CD4-positive, alpha-beta T cell treated with Interleukin-2 at 100 ng/mL for 4 hours (primary cell): ENCODE data around the gene MFSD11.
"Not testable (repeated sequence)": the region's sequence is repeated elsewhere in the genome, so short reads cannot be mapped to it uniquely, and the experiment has no call there.

Experiments used
- DNase-seq: peaks from one replicate; pipeline ENCODE4 v3.0.0-alpha.2; 2020; ENCODE audit warnings: low spot score

The MFSD11 gene

DNA sequence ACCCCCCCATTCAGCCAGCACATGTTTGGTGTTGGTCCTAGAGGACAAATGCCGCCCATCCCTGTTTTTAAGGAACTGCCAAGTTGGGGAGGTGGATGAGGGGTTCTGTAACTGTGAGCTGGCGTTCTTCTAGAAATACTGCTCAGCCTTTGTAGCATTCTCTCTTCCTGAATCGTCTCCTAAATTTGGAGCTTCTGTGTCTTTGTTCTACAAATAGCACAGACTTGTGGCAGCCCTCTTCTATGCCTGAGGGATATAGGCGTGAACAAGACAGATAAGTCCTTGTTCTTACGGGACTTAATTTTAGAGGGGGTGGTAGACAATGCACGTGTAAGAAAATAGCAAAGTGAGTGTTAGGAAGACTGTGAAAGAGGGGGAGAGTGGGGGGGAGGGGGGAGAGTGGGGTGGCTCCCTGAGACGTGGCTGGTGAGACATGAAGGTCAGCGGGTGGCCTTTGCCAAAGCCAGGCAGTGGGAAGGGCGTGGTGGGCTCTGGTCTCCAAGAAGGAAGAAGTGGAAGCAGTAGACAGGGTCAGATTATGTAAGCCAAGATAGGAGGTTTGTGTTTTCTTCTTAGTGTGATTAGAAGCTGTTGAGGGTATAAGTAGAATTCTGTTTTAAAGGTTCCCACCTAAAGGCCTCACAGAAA lies 9.9 kb downstream of the MFSD11 start:
- DNase-seq = no peak

DNA sequence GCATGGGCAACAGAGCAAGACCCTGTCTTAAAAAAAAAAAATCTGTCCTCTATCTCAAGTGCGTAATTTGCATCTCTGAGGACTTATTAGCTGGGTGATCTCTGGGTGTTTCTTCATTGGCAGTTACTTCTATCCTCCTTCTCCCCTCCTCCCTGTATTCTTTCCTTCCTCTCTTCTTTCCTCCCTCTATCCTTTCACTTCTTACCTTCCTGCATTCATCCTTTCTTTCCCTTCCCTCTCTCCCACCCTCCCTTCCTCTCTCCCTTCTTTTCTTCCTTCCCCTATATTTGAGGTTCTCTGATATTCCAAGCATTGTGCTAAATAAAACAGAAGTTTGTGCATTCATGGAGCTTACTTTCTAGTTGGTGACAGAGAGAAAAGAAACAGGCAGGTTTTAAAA lies 10.7 kb downstream of the MFSD11 start:
- DNase-seq = no peak

DNA sequence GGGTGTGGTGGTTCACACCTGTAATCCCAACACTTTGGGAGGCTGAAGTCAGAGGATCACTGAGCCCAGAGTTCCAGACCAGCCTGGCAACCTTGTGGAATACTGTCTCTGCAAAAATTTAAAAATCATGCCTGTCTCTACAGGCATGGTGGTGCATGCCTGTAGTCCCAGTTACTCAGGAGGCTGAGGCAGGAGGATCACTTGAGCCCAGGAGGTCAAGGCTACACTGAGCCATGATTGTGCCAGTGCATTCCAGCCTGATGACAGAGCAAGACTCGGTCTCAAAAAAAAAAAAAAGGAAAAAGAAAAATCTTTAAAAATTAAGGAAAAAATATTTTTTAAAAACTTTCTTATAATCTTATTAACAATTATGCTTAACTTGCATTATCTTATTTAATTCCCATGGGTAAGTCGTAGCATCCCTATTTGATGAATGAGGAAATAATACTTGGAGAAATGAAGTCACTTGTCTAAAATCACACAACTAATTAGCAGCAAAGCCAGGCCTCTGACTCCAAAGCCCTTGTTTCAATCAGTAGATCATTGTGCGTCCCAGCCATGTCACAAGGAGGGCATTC lies 13.6 kb downstream of the MFSD11 start:
- no peak for DNase-seq

DNA sequence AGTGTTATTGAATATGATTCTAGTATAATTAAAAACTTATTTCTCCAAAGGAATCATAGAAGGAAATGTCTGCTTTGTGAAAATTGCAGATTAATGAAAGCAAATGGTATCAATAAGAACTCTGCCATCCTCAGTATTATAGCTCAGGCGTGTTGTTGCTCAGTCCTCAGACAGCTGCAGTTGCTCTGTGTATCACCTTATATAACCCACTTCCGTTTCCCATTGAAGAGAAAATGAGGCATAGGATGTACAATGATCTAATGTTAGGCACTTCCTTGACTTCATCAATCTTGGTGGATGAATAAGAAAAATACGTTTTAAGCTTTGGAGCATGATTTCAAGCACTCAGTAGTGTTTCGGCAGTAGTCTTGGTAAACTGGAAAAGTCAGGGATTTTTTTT lies 14.1 kb downstream of the MFSD11 start:
- peak; percentile 65 for DNase-seq

DNA sequence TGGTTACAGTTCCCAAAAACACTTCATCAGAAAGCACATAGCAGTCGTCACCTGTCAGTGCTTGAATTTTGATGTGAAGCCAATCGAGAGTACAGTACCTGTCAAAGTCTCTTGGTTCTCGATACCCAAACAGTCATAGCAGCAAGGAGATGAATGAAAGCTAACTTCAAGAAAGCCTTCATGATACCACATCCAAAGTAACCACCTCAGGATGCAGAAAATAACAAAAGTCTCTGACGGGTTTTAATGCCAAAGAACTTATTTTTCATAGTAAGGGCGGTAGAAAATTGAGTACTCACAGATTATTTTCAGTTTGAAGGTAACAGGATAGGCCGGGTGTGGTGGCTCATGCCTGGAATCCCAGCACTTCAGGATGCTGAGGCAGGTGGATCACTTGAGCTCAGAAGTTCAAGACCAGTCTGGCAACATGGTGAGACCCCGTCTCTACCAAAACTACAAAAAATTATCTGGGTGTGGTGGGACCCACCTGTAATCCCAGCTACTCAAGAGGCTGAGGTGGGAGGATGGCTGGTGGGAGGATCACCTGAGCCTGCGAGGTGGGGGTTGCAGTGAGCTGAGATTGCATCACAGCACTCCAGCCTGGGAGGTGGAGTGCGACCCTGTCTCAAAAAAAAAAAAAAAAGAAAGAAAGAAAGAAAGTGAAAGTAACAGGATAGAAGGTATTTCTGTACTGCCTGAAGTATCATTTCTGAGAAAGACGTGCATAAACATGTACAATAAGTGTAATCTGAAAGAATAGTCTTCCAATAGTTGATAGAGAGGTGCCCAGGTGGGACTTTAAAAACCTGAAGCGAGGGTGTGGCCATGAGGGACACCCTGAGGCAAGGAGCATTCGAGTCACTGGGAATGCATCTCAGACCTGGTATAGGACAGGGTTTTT lies 15.4 kb downstream of the MFSD11 start:
- peak; percentile 59 for DNase-seq

DNA sequence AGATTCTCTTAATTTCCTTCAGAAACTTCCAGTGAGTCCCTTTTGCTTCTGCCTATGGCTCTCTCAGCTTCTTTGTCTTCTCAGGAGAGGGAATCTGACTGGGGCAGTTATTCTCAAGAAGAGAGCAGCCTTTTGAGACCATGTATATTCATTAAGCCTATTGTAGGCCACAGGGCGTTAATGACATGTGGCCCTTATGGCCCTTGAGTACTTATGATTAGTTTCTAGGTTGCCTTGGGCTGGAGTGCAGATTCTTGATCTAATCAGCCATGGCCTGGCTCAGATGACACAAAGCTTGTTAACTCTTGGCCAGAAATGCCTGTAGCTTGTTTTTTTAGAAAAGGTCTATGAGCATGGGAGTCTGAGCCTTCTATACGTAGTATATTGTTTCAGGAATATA lies 17.4 kb downstream of the MFSD11 start:
- DNase-seq = no peak

DNA sequence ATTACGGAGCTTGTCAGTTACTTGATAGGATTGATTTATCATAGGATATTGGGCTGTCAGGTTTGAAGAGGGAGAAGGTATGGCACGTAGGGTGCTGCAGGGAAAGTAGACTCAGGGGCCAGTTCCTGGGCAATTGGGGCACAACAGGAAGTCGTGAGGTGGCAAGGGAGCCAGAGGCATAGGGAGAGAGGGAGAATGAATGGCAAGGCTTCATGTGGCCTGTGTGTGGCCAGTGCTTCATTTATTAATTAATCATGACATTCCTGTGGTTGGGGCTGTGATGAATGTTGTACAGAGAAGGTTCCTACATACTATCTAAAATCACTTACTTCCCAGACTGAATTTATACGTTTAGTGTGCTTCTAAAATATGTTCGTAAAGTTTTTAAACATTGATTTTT lies 19.3 kb downstream of the MFSD11 start:
- no peak for DNase-seq

DNA sequence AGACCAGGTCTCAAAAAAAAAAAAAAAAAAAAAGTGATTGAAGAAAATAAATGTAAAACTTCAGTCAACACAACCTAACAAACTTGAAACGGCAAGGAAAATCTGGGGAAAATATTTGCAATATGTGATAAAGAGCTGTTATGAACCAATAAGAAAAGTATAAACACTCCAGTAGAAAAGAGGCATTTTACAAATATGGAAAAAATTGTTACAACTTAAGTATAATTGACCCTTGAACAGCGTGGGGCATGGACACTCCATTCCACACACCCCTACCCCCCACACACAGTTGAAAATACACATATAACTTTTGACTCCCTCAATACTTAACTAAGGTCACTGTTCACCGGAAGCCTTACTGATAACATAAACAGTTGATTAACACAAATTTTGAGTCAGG lies 20.7 kb downstream of the MFSD11 start:
- DNase-seq = no peak

DNA sequence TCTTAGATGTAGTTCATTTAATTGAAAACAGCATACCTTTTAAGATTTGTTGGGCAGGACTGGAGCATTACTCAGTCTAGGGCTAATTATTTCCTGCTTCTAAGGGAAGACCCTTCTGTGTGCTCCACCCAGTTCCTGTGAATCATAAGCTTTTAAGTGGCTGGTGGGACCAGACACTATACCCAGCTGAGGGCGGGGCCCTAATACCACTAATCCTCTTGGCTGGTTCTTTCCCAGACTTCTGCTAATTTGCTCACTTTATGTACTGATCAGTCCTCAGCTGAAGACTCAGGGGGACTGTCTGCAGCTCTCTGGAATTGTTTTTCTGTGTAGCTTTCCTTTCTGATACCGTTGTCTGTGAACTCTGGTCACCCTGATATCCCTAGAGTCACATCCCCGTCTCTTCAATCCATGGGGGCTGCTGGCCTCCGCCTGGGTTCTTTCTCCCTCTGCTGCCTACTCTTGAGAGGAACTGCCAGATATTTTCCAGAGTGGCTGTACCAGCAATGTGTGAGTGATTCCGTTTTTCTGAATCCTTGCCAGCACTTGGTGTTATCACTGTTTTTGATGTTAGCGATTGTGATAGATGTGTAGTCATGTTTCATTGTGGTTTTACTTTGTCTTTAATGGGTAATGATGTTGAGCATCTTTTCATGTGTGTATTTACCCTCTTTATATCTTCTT lies 35.1 kb downstream of the MFSD11 start:
- DNase-seq = peak; percentile 90

DNA sequence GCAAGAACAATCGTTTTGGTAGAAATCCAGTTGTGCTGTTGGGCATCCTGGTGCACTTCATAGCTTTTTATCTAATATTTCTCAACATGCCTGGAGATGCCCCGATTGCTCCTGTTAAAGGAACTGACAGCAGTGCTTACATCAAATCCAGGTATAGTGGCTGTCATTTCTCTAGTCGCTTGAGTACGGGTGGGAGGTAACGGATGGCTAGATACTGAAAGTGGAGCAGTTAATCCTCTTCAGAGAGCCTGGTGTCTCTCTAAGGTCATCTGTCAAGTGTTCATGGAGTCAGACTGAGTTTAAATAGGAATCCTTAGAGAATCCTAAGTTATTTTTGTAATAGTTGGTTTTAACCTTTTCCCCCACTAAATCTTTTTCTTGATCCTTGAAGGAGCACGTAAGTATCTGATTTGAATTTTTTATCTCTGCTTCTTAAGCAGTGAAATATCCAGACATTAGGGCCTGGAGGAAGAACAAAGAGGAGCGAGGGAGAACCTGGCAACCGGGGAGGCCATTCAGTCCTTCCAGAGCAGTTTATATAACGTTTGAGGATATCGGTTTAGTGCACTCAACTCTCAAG lies 37.2 kb downstream of the MFSD11 start:
- DNase-seq = no peak

DNA sequence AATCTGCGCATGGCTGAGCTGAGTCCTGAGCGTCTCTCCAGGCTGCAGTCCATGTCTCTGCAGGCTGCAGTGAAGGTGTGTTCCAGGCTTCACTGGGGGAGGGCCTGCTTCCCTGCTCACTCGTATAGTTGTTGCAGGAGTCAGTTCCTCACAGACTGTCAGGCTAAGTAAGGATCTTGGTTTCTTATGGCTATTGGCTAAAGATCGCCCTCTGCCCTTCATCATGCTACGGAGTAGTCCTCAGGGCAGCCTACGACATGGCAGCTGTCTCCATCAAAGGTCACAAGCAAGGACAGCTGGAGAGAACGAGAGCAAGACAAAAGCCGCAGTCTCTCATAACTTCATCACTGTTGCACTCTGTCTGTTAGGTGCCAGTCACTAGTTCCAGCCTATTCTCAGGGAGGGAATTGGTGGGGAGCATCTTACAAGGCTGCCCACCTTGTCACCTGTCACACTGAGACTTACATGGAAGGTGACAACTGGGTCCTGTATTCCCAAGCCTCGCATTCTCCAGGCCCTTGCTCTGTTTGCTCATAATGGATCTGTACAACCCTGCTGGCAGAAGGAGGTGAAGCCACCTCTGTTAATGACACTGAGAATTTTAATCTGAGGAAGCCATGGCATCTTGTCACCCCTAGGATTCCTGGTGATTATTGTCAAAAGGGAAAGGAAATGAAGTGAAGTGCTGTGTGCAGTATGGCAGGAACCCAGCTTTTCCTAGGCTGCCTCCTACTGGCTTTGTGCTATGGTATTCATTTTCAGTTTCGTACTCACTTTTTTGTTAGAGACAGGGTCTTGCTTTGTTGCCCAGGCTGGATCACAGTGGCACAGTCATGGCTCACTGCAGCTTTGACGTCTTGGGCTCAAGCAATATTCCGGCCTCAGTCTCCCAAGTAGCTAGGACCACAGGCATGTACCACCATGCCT lies 43.4 kb downstream of the MFSD11 start:
- peak; percentile 23 for DNase-seq

DNA sequence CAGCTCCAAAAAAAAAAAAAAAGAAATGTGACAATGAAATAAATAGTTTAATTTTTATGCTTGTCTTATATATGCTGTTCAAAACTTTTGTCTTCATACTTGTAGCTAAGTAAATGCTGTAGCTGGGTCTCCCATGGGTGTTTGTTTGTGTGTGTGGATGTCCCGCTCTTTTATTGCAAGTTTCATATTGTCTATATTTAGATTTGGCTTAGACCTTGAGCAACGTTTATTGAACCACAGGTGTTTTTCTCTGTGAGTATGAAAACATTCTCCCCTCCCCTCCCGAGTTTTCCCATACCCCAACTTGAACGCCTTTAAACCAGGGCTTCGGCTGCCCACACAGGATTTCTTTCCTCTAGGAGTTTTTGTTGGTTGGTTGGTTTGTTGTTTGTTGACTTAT lies 45.2 kb downstream of the MFSD11 start:
- DNase-seq = no peak

DNA sequence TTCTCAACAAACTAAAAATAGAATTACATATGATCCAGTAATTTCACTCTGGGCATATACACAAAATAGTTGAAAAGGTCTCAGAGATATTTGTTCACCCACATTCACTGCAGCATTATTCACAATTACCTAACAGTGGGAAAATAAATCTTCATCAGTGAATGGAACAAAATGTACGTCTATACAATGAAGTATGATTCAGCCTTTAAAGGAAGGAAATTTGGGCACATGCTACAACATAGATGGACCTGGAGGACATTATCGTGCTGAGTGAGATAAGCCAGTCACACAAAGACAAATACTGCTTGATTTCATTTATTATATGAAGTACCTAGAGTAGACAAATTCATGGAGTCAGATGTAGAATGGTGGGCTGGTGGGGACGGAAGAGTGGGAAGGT lies 47.0 kb downstream of the MFSD11 start:
- no peak for DNase-seq

DNA sequence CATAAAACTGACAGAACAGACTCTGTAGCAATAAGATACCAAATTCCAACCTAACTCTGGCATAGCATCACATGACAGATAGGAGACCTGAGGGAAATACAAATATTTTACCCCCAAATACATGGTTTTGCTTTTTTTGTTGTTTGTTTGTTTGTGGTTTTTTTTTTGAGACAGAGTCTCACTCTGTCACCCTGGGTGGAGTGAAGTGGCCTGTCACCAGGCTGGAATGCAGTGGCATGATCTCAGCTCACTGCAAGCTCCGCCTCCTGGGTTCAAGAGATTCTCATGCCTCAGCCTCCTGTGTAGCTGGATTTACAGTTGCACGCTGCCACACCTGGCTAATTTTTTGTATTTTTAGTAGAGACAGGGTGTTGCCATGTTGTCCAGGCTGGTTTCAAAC lies 49.9 kb downstream of the MFSD11 start:
- DNase-seq = not testable (repeated sequence)

DNA sequence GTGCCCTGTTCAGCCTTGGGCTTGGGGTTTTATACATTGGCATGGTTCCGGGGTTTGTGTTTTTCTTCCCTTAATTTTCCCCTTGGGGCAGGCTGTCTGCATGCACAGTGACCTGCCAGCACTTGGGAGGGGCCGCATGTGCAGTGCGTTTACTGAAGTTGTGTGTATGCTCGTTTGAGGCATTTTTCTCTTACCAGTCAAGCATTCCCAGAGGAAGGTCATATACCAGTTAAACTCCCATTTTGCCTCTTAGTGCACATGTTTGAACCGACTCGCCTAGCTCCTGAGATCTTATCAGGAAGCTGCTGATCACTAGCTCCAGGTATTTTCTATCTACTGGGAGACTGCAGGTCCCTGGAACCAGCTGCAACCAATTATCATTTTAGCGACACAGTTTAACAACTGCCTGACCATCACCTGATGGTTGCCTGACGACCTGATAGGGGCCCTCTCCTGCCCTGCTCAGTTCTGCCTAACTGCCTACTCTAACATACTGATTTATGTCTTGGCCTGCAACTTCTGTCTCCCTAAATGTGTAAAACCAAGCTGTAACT lies 51.4 kb downstream of the MFSD11 start:
- no peak for DNase-seq

DNA sequence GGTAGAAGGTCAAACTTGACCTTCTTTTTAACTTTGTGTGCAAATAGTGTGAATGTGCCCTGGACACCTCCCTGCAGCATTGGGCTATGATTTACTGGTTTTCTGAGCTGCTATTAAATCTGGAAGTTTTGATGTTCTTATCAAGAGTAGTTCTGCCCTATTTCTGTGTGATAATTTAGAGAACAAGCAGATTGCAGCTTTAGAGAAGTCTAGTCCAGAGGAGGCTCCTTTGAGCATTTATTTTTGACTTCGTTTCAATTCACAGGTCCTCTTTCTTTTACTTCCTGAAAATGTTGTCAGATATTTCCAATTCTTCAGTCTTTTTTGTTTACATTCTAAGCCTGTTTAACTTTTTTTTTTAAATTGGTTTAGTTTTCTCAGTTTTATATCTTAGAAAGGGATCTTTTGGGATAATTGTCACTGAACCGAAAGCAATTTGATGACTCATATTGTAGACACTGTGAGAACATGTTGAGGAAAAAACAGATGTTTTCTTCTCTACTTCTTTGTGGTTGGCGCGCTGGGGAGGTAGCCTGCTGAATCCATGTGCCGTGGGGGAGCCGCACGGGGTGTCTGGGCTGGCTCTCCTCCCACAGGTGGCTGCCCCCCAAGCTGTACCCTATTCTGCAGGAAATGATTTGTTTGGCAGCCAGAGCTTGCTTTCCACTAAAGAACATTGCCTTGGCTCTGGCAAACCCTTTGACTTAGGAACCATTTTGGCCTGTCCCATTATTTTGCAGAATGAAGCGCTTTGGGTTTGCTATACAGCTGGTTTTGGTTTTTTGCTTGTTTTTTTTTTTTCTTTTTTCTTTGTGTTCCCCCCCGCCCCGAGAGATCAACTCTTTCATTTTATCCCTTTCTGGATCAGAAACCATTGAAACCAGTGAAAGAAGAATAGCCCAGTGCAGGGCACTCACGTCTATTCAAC lies 53.4 kb downstream of the MFSD11 start:
- DNase-seq = peak; percentile 47

DNA sequence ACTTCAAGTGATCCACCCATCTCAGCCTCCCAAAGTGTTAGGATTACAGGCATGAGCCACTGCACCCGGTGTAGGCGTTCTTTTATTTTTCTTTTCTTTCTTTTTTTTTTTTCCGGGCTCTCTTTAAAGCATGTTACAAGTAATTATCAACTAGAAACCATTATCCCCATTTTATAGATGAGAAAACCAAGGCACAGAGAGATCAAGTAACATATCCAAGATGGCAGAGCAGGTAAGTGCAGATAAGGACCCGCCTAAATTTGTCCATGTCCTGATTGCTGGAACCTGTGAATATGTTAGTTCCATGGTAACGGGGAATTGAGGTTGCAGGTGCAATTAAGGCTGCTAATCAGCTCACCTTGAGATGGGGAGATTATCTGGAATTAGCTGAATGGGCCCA lies 54.4 kb downstream of the MFSD11 start:
- no peak for DNase-seq

DNA sequence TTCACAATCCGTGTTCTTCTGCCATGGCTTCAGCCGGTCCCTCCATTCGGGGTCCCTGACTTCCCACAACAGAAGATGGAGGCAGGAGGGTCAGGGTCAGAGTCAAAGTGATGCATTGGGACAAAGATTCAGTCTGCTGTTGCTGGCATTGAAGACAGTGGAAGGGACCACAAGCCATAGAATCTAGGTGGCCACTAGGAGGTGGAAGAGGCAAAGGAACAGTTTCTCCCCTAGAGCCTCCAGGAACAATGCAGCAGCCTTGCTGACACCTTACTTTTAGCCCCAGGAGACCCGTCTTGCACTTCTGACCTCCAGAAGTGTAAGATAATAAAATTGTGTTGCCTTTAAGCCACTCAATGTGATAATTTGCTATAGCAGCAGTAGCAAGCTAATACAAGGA lies 55.9 kb downstream of the MFSD11 start:
- no peak for DNase-seq

DNA sequence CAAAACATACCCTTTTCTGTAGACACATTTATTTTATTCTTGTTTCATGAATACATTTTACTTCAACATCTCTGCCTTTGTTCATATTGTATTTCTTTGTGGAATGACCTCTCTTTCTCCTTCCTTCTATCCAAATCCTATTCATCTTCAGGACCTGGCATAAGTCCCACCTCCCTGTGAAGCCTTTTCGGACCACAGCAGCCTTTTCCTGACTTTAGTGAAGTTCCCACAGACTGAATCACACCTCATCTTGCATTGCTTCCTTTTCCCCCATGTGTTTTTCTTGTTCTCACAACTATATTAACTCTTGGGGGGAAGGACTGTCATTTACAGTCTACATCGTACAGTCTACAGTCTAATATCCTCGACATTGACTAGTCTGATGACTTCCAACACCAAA lies 58.2 kb downstream of the MFSD11 start:
- no peak for DNase-seq
